Hematopoietic multipotent progenitor cell treated with erythropoietin and hydrocortisone succinate and interleukin-3 and kit ligand, for 4 days (in vitro differentiated cells): ENCODE results near the gene MAPKAPK2.

Experiments used
- DNase-seq: peaks from one replicate; pipeline ENCODE4 v3.0.0-alpha.2; 2015

MAPKAPK2 gene

GRCh38 chr1:206685334-206685768, 646 bp downstream of the MAPKAPK2 start:
- peak; percentile 66 for DNase-seq

GRCh38 chr1:206685769-206686477, 1.2 kb downstream of the MAPKAPK2 start:
- DNase-seq, result peak; percentile 86

- peak; percentile 45 for DNase-seq
These were observed 2.0 kb downstream of the MAPKAPK2 start for GRCh38 chr1:206686478-206687249.

GRCh38 chr1:206687251-206687914, 2.7 kb downstream of the MAPKAPK2 start:
- no peak for DNase-seq

GRCh38 chr1:206687915-206688442, 3.3 kb downstream of the MAPKAPK2 start:
- DNase-seq, result no peak

- DNase-seq, result no peak
These were observed 5.8 kb downstream of the MAPKAPK2 start for GRCh38 chr1:206690516-206690915.

GRCh38 chr1:206691604-206692003, 6.9 kb downstream of the MAPKAPK2 start:
- DNase-seq, result no peak

GRCh38 chr1:206693029-206693428, 8.3 kb downstream of the MAPKAPK2 start:
- no peak for DNase-seq

GRCh38 chr1:206693592-206693991, 8.9 kb downstream of the MAPKAPK2 start:
- no peak for DNase-seq

- no peak for DNase-seq
These were observed 9.7 kb downstream of the MAPKAPK2 start for GRCh38 chr1:206694171-206695124.

- no peak for DNase-seq
These were observed 11.0 kb downstream of the MAPKAPK2 start for GRCh38 chr1:206695733-206696132.

- no peak for DNase-seq
These were observed 12.3 kb downstream of the MAPKAPK2 start for GRCh38 chr1:206696812-206697585.

- no peak for DNase-seq
These were observed 13.3 kb downstream of the MAPKAPK2 start for GRCh38 chr1:206698011-206698410.

- DNase-seq, result peak; percentile 55
These were observed 14.4 kb downstream of the MAPKAPK2 start for GRCh38 chr1:206699000-206699586.

GRCh38 chr1:206699626-206700025, 14.9 kb downstream of the MAPKAPK2 start:
- DNase-seq, result peak; percentile 61

- DNase-seq, result no peak
These were observed 15.8 kb downstream of the MAPKAPK2 start for GRCh38 chr1:206700445-206701036.

- DNase-seq, result no peak
These were observed 17.6 kb downstream of the MAPKAPK2 start for GRCh38 chr1:206702260-206702659.

- no peak for DNase-seq
These were observed 18.1 kb downstream of the MAPKAPK2 start for GRCh38 chr1:206702803-206703202.

GRCh38 chr1:206703661-206704060, 19.0 kb downstream of the MAPKAPK2 start:
- peak; percentile 20 for DNase-seq

GRCh38 chr1:206704226-206704625, 19.5 kb downstream of the MAPKAPK2 start:
- no peak for DNase-seq

- DNase-seq, result no peak
These were observed 20.5 kb downstream of the MAPKAPK2 start for GRCh38 chr1:206705191-206705590.
